GM23248 (cell line): ENCODE results near the gene AGBL3. TPM values are rescaled to one million over a fixed set of nuclear protein-coding genes. Genes with fewer than 3 reads are reported as not detected.

ENCODE experiments used
- DNase-seq: peaks from one replicate; pipeline ENCODE4 v3.0.0-alpha.2; 2015
- H2AFZ ChIP-seq: fragments of 200-600 bp; sonication (generic); 2 replicates; pipeline ENCODE4 v1.6.1; 2016; ENCODE audit warnings: antibody characterized with exemption
- H3F3A ChIP-seq: fragments of 200-600 bp; sonication (generic); 2 replicates; pipeline ENCODE4 v1.6.1; 2016; ENCODE audit warnings: mild to moderate bottlenecking, antibody characterized with exemption, mixed run types; ENCODE audit not compliant: insufficient read depth
- H3K27ac ChIP-seq: fragments of 200-600 bp; sonication (generic); 2 replicates; pipeline ENCODE4 v1.5.1; 2016; ENCODE audit warnings: mild to moderate bottlenecking
- H3K27me3 ChIP-seq: fragments of 200-600 bp; sonication (generic); replicated peaks from 2 replicates; pipeline ENCODE4 v1.6.1; 2016; ENCODE audit warnings: mild to moderate bottlenecking; ENCODE audit not compliant: insufficient read depth
- H3K36me3 ChIP-seq: fragments of 200-600 bp; sonication (generic); 2 replicates; pipeline ENCODE4 v1.6.1; 2016; ENCODE audit warnings: low read depth, mild to moderate bottlenecking
- H3K4me1 ChIP-seq: fragments of 200-600 bp; sonication (generic); 2 replicates; pipeline ENCODE4 v1.6.1; 2016; ENCODE audit warnings: mild to moderate bottlenecking; ENCODE audit not compliant: insufficient read depth
- H3K4me2 ChIP-seq: fragments of 200-600 bp; sonication (generic); one replicate; pipeline ENCODE4 v1.6.1; 2016; ENCODE audit warnings: mild to moderate bottlenecking; ENCODE audit not compliant: unreplicated experiment
- H3K4me3 ChIP-seq: fragments of 200-600 bp; sonication (generic); 2 replicates; pipeline ENCODE4 v1.5.1; 2016; ENCODE audit warnings: mild to moderate bottlenecking
- H3K79me2 ChIP-seq: fragments of 200-600 bp; sonication (generic); 2 replicates; pipeline ENCODE4 v1.6.1; 2016; ENCODE audit warnings: mild to moderate bottlenecking; ENCODE audit not compliant: insufficient read depth
- H3K9ac ChIP-seq: fragments of 200-600 bp; sonication (generic); 2 replicates; pipeline ENCODE4 v1.6.1; 2016; ENCODE audit warnings: mild to moderate bottlenecking
- H3K9me2 ChIP-seq: fragments of 200-600 bp; sonication (generic); 2 replicates; pipeline ENCODE4 v1.6.1; 2016; ENCODE audit warnings: mixed run types, mild to moderate bottlenecking, moderate library complexity; ENCODE audit not compliant: insufficient read depth
- H3K9me3 ChIP-seq: fragments of 200-600 bp; sonication (generic); one replicate; pipeline ENCODE4 v1.6.1; 2017; ENCODE audit warnings: low read depth
- H4K20me1 ChIP-seq: fragments of 200-600 bp; sonication (generic); 2 replicates; pipeline ENCODE4 v1.6.0; 2016; ENCODE audit not compliant: insufficient read depth
- EZH2 ChIP-seq: fragments of 200-600 bp; sonication (generic); IDR thresholded peaks from 2 replicates; pipeline ENCODE4 v1.6.1; 2018; ENCODE audit warnings: antibody characterized with exemption, mild to moderate bottlenecking; ENCODE audit not compliant: insufficient read depth, poor library complexity, severe bottlenecking
- EZH2phosphoT487 ChIP-seq: fragments of 200-600 bp; sonication (generic); IDR thresholded peaks from 2 replicates; pipeline ENCODE4 v1.6.1; 2018; ENCODE audit warnings: antibody characterized with exemption, moderate library complexity, mild to moderate bottlenecking, low read depth; ENCODE audit not compliant: insufficient read depth
- WGBS, 2 experiments: methylation state at CpG; one replicate each; pipeline ENCODE4 v1.1.6; 2015 to 2017; ENCODE audit warnings: low lambda C conversion rate in 2 of 2, low coverage in 1 of 2; ENCODE audit errors: missing lambda C conversion rate in 2 of 2; 5-methylcytosine and 5-hydroxymethylcytosine counted together
- in situ Hi-C: fragments of 300-500 bp; cut with MboI; formaldehyde crosslinking; loops from 2 replicates; pipeline ENCODE4 v1.15.0; 2020
- polyA plus RNA-seq: library from polyadenylated mRNA; unstranded; fragments of >200 nt; fragmentation: Nextera tagmentation; extraction: Ambion mirVana; gene quantifications from 2 replicates; pipeline ENCODE4 v1.2.1, GENCODE V29; 2016
- total RNA-seq: library from RNA; depleted of rRNA; stranded (reverse); fragments of >200 nt; shearing (Covaris generic); gene quantifications from 2 replicates; pipeline ENCODE4 v1.2.3, GENCODE V29; 2014

AGBL3 gene
- total and polyA plus RNA-seq, 2 experiments from 2014 or later: 1.4 to 2.4 TPM

- H3F3A ChIP-seq: no peaks in the 10 kb centered on the region
- no peaks in the 10 kb centered on the region for H4K20me1 ChIP-seq
- TF ChIP-seq EZH2phosphoT487 (no peak), EZH2 (no peak)
- no peaks in the 10 kb centered on the region for H3K36me3 ChIP-seq
- H3K27ac ChIP-seq: no peak overlapping the region
- no peak overlapping the region for H3K4me2 ChIP-seq
- H3K79me2 ChIP-seq: no peaks in the 10 kb centered on the region
- H3K9me2 ChIP-seq: no peaks in the 10 kb centered on the region
- in situ Hi-C loops: no loop called here
- H3K27me3 ChIP-seq: no peaks in the 10 kb centered on the region
- no peak overlapping the region for H3K4me3 ChIP-seq
- H3K4me1 ChIP-seq: no peaks in the 10 kb centered on the region
- no peaks in the 10 kb centered on the region for H3K9me3 ChIP-seq
- DNase-seq: no peak
- no peak overlapping the region for H2AFZ ChIP-seq
- no peak overlapping the region for H3K9ac ChIP-seq
These were observed 143.3 kb downstream of the AGBL3 start for GRCh38 chr7:135129579-135129978.

DNA sequence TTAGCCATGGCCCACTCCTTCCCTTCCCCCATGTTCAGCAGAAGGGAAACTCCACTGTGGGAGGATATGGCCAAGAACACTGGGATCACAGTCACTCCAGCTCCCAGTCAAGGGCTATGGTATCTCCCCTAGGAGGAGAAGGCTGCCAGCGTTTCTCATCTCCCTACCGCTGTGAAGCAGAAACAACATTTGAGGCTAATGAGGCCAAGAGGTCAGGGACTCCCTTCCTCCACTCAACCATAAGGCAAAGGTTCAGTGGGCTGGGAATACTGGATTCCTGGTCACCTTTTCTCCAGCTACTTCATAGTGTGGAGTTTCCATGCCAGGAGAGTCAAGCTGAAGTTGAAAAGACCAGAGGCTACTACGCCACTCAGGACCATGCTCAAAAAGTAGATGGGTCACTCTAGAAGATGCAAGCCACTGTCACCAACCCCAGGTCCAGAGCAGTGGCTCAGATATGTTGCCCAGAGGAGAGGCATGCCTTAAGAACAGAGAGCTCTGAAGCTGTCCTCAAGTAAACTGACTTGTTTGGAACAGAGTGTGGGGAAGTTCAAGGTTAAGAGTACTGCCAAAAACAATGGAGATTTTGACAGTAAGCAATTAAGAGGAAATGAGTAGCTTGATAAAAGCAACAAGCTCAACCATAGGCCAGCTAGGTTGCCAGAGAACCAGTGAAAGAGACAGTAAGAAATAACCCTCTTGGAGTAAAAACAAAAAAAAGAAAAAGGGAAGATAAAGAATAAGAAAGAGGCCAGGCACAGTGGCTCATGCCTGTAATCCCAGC, 157.8 kb downstream of the AGBL3 start:
- Histone ChIP-seq H4K20me1 (no peaks in the 10 kb centered on the region), H3F3A (no peaks in the 10 kb centered on the region), H2AFZ (no peak overlapping the region)

DNA sequence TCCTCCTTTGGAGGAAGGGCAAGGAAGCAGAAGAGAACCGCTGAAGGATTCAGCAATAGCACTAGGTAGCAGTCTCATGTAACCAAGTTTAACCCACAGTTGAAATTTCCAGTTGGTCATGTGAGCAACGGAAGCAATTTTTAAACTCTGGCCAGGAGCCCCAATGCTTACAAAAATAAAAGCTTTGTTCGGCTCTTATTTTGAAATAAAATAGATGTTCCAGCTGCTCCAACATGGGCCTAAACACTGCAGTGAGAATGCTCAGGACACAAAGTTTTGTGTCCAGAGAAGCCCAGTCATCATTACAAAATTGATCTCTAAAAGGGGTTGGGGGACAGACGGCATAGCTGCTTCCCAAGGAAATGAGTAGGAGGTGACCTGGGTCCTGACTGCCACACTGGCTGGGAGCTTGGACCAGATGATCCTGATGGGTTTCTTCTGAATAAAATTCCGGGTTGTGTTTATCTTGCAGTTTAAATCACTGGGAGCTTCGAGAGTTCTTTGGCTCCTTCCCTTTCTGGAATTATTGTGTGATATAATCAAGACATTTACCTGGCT, 161.1 kb downstream of the AGBL3 start:
- peak; percentile 46 for DNase-seq
- 0 out of 2 replicates have a peak, but pooled peaks cover 4% of the 10 kb centered on the region for H3K4me1 ChIP-seq
- peak overlapping the region; percentile 89 for H2AFZ ChIP-seq

More for the DNA sequence above, 157.8 kb downstream of the AGBL3 start:
- Histone ChIP-seq H3K4me1 (0 out of 2 replicates have a peak, but pooled peaks cover 4% of the 10 kb centered on the region), H3K27me3 (no peaks in the 10 kb centered on the region), H3K79me2 (no peaks in the 10 kb centered on the region), H3K27ac (no peak overlapping the region), H3K4me3 (no peak overlapping the region), H3K9ac (no peak overlapping the region), H3K9me2 (no peaks in the 10 kb centered on the region), H3K36me3 (no peaks in the 10 kb centered on the region), H3K4me2 (no peak overlapping the region), H3K9me3 (no peaks in the 10 kb centered on the region)
- TF ChIP-seq EZH2: no peak
- no peak for TF ChIP-seq EZH2phosphoT487
- in situ Hi-C loops: no loop called here
- 84 to 86% methylated on average over 3 of the region's 3 CpGs for WGBS, 2 experiments
- no peak for DNase-seq

GRCh38 chr7:135147899-135148721, 161.8 kb downstream of the AGBL3 start, which contains the start of gene TMEM140:
Gene TMEM140, plus strand, starts transcription at chr7:135148072. Its CDS starts 16,370 bp downstream, at chr7:135164442.
- peak within 1 kb of the TSS; percentile 53 for H3K27ac ChIP-seq
- no peaks in the 10 kb centered on the region for H3K9me3 ChIP-seq
- no peaks in the 10 kb centered on the region for H4K20me1 ChIP-seq
- no peaks in the 10 kb centered on the region for H3K9me2 ChIP-seq
- H2AFZ ChIP-seq: peak within 1 kb of the TSS; percentile 89
- peak within 1 kb of the TSS; percentile 86 for H3K4me2 ChIP-seq
- TF ChIP-seq EZH2phosphoT487: no peak
- 51 to 54% methylated on average over 13 of the region's 13 CpGs for WGBS, 2 experiments
- H3K36me3 ChIP-seq: no peaks in the 10 kb centered on the region
- H3K4me3 ChIP-seq: peak within 1 kb of the TSS; percentile 62
- no peaks in the 10 kb centered on the region for H3K27me3 ChIP-seq
- H3K9ac ChIP-seq: peak within 1 kb of the TSS; percentile 74
- no peaks in the 10 kb centered on the region for H3K79me2 ChIP-seq
- peak; percentile 70 for DNase-seq
- in situ Hi-C loops: no loop called here
- 0 out of 2 replicates have a peak, but pooled peaks cover 4% of the 10 kb centered on the region for H3K4me1 ChIP-seq
- H3F3A ChIP-seq: no peaks in the 10 kb centered on the region

More for the DNA sequence above, 161.1 kb downstream of the AGBL3 start:
- Histone ChIP-seq H3F3A (no peaks in the 10 kb centered on the region), H3K9me2 (no peaks in the 10 kb centered on the region), H3K4me3 (peak overlapping the region; percentile 62), H3K79me2 (no peaks in the 10 kb centered on the region), H3K9ac (peak overlapping the region; percentile 74), H3K27ac (peak overlapping the region; percentile 53), H3K4me2 (peak overlapping the region; percentile 86), H4K20me1 (no peaks in the 10 kb centered on the region), H3K27me3 (no peaks in the 10 kb centered on the region), H3K36me3 (no peaks in the 10 kb centered on the region), H3K9me3 (no peaks in the 10 kb centered on the region)
- WGBS, 2 experiments: 31 to 34% methylated on average over 6 of the region's 6 CpGs
- TF ChIP-seq EZH2phosphoT487: no peak
- no peak for TF ChIP-seq EZH2
- in situ Hi-C loops: no loop called here
